K562 (cell line): ENCODE data around the gene UNC93B1. TPM values are rescaled to one million over a fixed set of nuclear protein-coding genes. Genes with fewer than 3 reads are reported as not detected.
"Not testable (repeated sequence)": the region's sequence is repeated elsewhere in the genome, so short reads cannot be mapped to it uniquely, and the experiment has no call there.

Source experiments
- ATAC-seq: fragments of 200-7000 bp; cut with Tn5 transposase; 3 replicates; pipeline ENCODE4 v1.9.1; 2020; ENCODE audit warnings: moderate library complexity
- BruUV-seq: library from RNA; stranded (reverse); fragments of 400-500 nt; replicated peaks from 2 replicates; lab custom pipeline; 2021; lab: Mats Ljungman, UMichigan
- CTCF ChIA-PET: fragments of 300-600 bp; formaldehyde crosslinking; extraction: SDS; loops from one replicate; lab custom pipeline; 2021; ENCODE audit warnings: low intra/inter-chr PET ratio; lab: Yijun Ruan, JAX
- POLR2A ChIA-PET: fragments of 300-600, 350-650 bp; sonication (Branson Sonifier 250); formaldehyde crosslinking; extraction: SDS; loops from one replicate; lab custom pipeline; 2021; ENCODE audit warnings: antibody characterized with exemption, inconsistent platforms; lab: Yijun Ruan, JAX
- DNase-seq, 4 experiments: peaks; one replicate each; pipeline versions ENCODE4 v3.0.0 to v3.0.0-alpha.2; 2011 to 2018; ENCODE audit warnings: low spot score in 3 of 4, mixed read lengths in 3 of 4; ENCODE audit errors: extremely low read depth in 1 of 4
- FAIRE-seq: peaks from 2 replicates; lab custom pipeline; 2011; peaks lifted over from hg19 to GRCh38; lab: Jason Lieb, UNC
- H2AFZ ChIP-seq: 2 replicates; pipeline ENCODE4 v1.6.0; 2011; ENCODE audit warnings: low read depth, low read length, control low read depth, inconsistent platforms
- H3K27ac ChIP-seq: fragments of 200-600 bp; 3 replicates; pipeline ENCODE4 v1.8.0; 2011; ENCODE audit warnings: low read depth, mild to moderate bottlenecking, control low read depth, inconsistent platforms, low read length, moderate library complexity, mixed read lengths; ENCODE audit errors: extremely low read depth
- H3K27me3 ChIP-seq, 2 experiments: fragments of 300-600 bp in 1 of 2; 2 replicates in 1 of 2; 3 replicates in 1 of 2; pipeline versions ENCODE4 v1.6.0 to v1.8.0; 2011; ENCODE audit warnings: inconsistent platforms in 2 of 2, low read length in 2 of 2, mild to moderate bottlenecking in 1 of 2, mixed read lengths in 1 of 2, moderate library complexity in 1 of 2; ENCODE audit not compliant: control insufficient read depth in 2 of 2, insufficient read depth in 2 of 2
- H3K36me3 ChIP-seq: fragments of 300-600 bp; 3 replicates; pipeline ENCODE4 v1.8.0; 2011; ENCODE audit warnings: mild to moderate bottlenecking, low read length, inconsistent platforms; ENCODE audit not compliant: control insufficient read depth, insufficient read depth
- H3K4me1 ChIP-seq, 2 experiments: fragments of 200-600 bp in 1 of 2; replicated peaks in 1 of 2; 2 replicates in 1 of 2; 3 replicates in 1 of 2; pipeline versions ENCODE4 v1.5.1 to v1.8.0; 2011; ENCODE audit warnings: inconsistent platforms in 2 of 2, low read length in 2 of 2, mild to moderate bottlenecking in 1 of 2, mixed read lengths in 1 of 2, moderate library complexity in 1 of 2; ENCODE audit not compliant: control insufficient read depth in 2 of 2, insufficient read depth in 2 of 2
- H3K4me2 ChIP-seq: 2 replicates; pipeline ENCODE4 v1.6.1; 2011; ENCODE audit warnings: low read length, control low read depth, inconsistent platforms, mixed read lengths; ENCODE audit not compliant: insufficient read depth
- H3K4me3 ChIP-seq: fragments of 200-600 bp; sonication (generic), shearing (Covaris generic); 2 replicates; pipeline ENCODE4 v1.5.1; 2016; ENCODE audit warnings: control low read depth, inconsistent platforms
- H3K79me2 ChIP-seq: fragments of 200-600 bp; 3 replicates; pipeline ENCODE4 v1.8.0; 2011; ENCODE audit warnings: low read length, inconsistent platforms; ENCODE audit not compliant: control insufficient read depth, insufficient read depth
- H3K9ac ChIP-seq, 2 experiments: 2 replicates each; pipeline versions ENCODE4 v1.6.0 to v1.6.1; 2011; ENCODE audit warnings: low read depth in 2 of 2, low read length in 2 of 2, control low read depth in 1 of 2, inconsistent platforms in 1 of 2, mild to moderate bottlenecking in 1 of 2, mixed read lengths in 1 of 2; ENCODE audit not compliant: insufficient read depth in 1 of 2
- H3K9me1 ChIP-seq: one replicate; pipeline ENCODE4 v1.6.0; 2011; ENCODE audit warnings: inconsistent platforms, mild to moderate bottlenecking, low read length, moderate library complexity; ENCODE audit not compliant: control insufficient read depth, insufficient read depth
- H3K9me3 ChIP-seq: replicated peaks from 2 replicates; pipeline ENCODE4 v1.5.1; 2011; ENCODE audit warnings: low read depth, low read length, inconsistent platforms; ENCODE audit not compliant: control insufficient read depth, insufficient read depth
- H4K20me1 ChIP-seq: replicated peaks from 2 replicates; pipeline ENCODE4 v1.6.1; 2011; ENCODE audit warnings: low read length, inconsistent platforms, mixed read lengths; ENCODE audit not compliant: control insufficient read depth, insufficient read depth
- REST ChIP-seq, 2 experiments: fragments of 450-650 bp; formaldehyde crosslinking in 1 of 2; IDR thresholded peaks; 2 replicates each; pipeline versions ENCODE4 v1.4.0 to v1.6.1; 2014 to 2020; ENCODE audit warnings: mild to moderate bottlenecking in 2 of 2, borderline replicate concordance in 1 of 2, low read depth in 1 of 2
- WGBS: fragments of 100-300 bp; shearing (Covaris generic); methylation state at CpG from one replicate; pipeline ENCODE4 v1.1.6; 2016; ENCODE audit warnings: low coverage, mixed read lengths; ENCODE audit not compliant: insufficient coverage; ENCODE audit errors: missing lambda C conversion rate; 5-methylcytosine and 5-hydroxymethylcytosine counted together
- in situ Hi-C: fragments of 300-500 bp; cut with MboI; formaldehyde crosslinking; loops from 4 replicates; pipeline ENCODE4 v1.15.0; 2018; ENCODE audit warnings: inconsistent platforms, mixed read lengths
- intact Hi-C: fragments of 100-400 bp; cut with micrococcal nuclease; formaldehyde crosslinking; loops from 2 replicates; pipeline ENCODE4 v1.14.2; 2022
- polyA plus RNA-seq, 8 experiments: library from polyadenylated mRNA; depleted of rRNA in 4 of 8; stranded (reverse) in 5 of 8; unstranded in 3 of 8; fragments of >200 nt; fragmentation: Nextera tagmentation in 2 of 8; fragmentation: Illumina TruSeq in 1 of 8; extraction: Ambion mirVana in 2 of 8; extraction: Trizol in 1 of 8; gene quantifications; 2 replicates each; pipeline versions ENCODE4 v1.2.1 to v1.2.3, GENCODE V29; 2011 to 2014; ENCODE audit warnings: inconsistent platforms in 1 of 8, missing spikeins in 1 of 8
- total RNA-seq, 7 experiments: library from RNA; depleted of rRNA in 6 of 7; stranded (reverse); fragments of >200 nt in 6 of 7; fragmentation: Illumina TruSeq in 2 of 7; extraction: Trizol in 2 of 7; gene quantifications; 2 replicates each; pipeline versions ENCODE4 v1.2.1 to v1.2.3, GENCODE V29; 2011 to 2021; ENCODE audit warnings: low replicate concordance in 1 of 7

Gene UNC93B1
- total and polyA plus RNA-seq, 9 of the 15 experiments (the other 6 are each of a cell fraction or from before 2014, with no cell fraction given), result 0.10 to 13.6 (median 6.5) TPM

GRCh38 chr11:67981226-67981625, 22.7 kb downstream of the UNC93B1 start:
- H3K36me3 ChIP-seq; H3K9me1 ChIP-seq; H3K27ac ChIP-seq; intact Hi-C loops; H3K9ac ChIP-seq; H4K20me1 ChIP-seq; H3K9me3 ChIP-seq; BruUV-seq; H2AFZ ChIP-seq; CTCF ChIA-PET; in situ Hi-C loops; FAIRE-seq; H3K4me1 ChIP-seq; H3K4me3 ChIP-seq; H3K4me2 ChIP-seq; H3K79me2 ChIP-seq; DNase-seq; ATAC-seq; TF ChIP-seq REST (CRISPR knock-in tag; IDR thresholded peaks at IDR 0.05; ENCODE audit: low read depth): not testable (repeated sequence)
- WGBS, result 28% methylated on average over 10 of the region's 10 CpGs
- TF ChIP-seq REST (IDR thresholded peaks at IDR 0.05; ENCODE audit: borderline replicate concordance), result 0 out of 2 replicates have a peak, but pooled peaks have one; percentile 6
- H3K27me3 ChIP-seq, result peaks cover 8 to 36% of the 10 kb centered on the region in 2 experiments
- POLR2A ChIA-PET, result interaction anchor here (0.9 to 1.2 kb wide), 2 partner anchors 21 to 231 kb away, joined by 3 read pairs; no protein-coding TSS in a partner anchor

GRCh38 chr11:67978766-67979418, 25.0 kb downstream of the UNC93B1 start:
- peaks cover 10 to 49% of the 10 kb centered on the region in 2 experiments for H3K27me3 ChIP-seq
- 9% methylated on average over 17 of the region's 17 CpGs for WGBS
- H3K9me3 ChIP-seq, in situ Hi-C loops, H3K27ac ChIP-seq, H3K79me2 ChIP-seq, BruUV-seq, H3K4me3 ChIP-seq, H3K9ac ChIP-seq, H3K9me1 ChIP-seq, POLR2A ChIA-PET, H2AFZ ChIP-seq, intact Hi-C loops, H3K4me1 ChIP-seq, H3K36me3 ChIP-seq, CTCF ChIA-PET, H3K4me2 ChIP-seq, DNase-seq, H4K20me1 ChIP-seq, FAIRE-seq, ATAC-seq: not testable (repeated sequence)
